ENCODE measurements around the gene F2RL2. TPM values are rescaled to one million over a fixed set of nuclear protein-coding genes. Genes with fewer than 3 reads are reported as not detected.

The F2RL2 gene
- total RNA-seq, 1 donor from 2014 or later, result 4.3 TPM

GRCh38 chr5:76649140-76649539 lies 25.9 kb upstream of the F2RL2 start:
- H3F3A ChIP-seq (ENCODE audit: low read depth), result no peaks in the 10 kb centered on the region
- Mint-ChIP-seq H3K36me3 (peaks cover 17% of the 10 kb centered on the region), H3K27ac (no peak overlapping the region), H3K9me3 (peaks cover 11% of the 10 kb centered on the region), H3K27me3 (ENCODE audit: insufficient read depth, low read depth) (no peaks in the 10 kb centered on the region), H3K4me1 (no peaks in the 10 kb centered on the region), H3K4me3 (no peak overlapping the region)
- H4K20me1 ChIP-seq (ENCODE audit: low read depth), result no peaks in the 10 kb centered on the region
- H3K4me2 ChIP-seq, result no peak overlapping the region
- no peaks in the 10 kb centered on the region for H3K4me1 ChIP-seq
- H3K9ac ChIP-seq, result no peak overlapping the region
- H2AFZ ChIP-seq (replicated peaks), result no peak overlapping the region
- no peak for TF ChIP-seq CTCF (IDR thresholded peaks at IDR 0.05)
- TF ChIP-seq EZH2phosphoT487 (IDR thresholded peaks at IDR 0.05), result no peak
- TF ChIP-seq EZH2 (IDR thresholded peaks at IDR 0.05), result no peak
- H3K4me3 ChIP-seq, result no peak overlapping the region
- H3K27ac ChIP-seq, result no peak overlapping the region
- H3K9me3 ChIP-seq (ENCODE audit: low read depth), result no peaks in the 10 kb centered on the region
- H3K36me3 ChIP-seq, result no peaks in the 10 kb centered on the region
- no peaks in the 10 kb centered on the region for H3K27me3 ChIP-seq
- H3K79me2 ChIP-seq (ENCODE audit: low read depth), result no peaks in the 10 kb centered on the region
- DNase-seq (ENCODE audit: low spot score), result no peak

DNA sequence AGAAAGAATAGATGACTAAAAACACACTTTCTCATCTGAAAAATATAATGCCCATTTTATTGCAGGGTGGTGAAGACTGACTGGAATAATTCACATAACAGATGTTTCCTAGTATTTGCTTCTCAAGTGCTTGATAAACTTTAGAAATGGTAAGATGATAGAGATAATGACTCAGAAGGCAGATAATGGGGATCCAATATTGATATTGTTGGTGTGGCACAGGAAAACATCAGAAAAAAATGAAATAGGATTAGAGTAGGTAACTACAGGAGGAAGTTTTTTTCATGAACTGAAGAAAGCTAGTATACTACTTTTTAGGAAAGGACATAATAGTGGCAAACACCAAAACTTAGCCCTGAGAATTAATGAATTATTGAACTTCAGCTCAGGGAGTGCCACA lies 20.2 kb upstream of the F2RL2 start:
- DNase-seq (ENCODE audit: low spot score), result no peak
- no peaks in the 10 kb centered on the region for H3F3A ChIP-seq (ENCODE audit: low read depth)
- no peaks in the 10 kb centered on the region for H3K4me1 ChIP-seq
- Mint-ChIP-seq H3K9me3 (peaks cover 2% of the 10 kb centered on the region), H3K4me3 (no peak overlapping the region), H3K27ac (no peak overlapping the region), H3K4me1 (peaks cover 2% of the 10 kb centered on the region), H3K36me3 (peaks cover 12% of the 10 kb centered on the region), H3K27me3 (ENCODE audit: insufficient read depth, low read depth) (peaks cover 2% of the 10 kb centered on the region)
- TF ChIP-seq EZH2 (IDR thresholded peaks at IDR 0.05), result no peak
- no peak for TF ChIP-seq CTCF (IDR thresholded peaks at IDR 0.05)
- no peak for TF ChIP-seq EZH2phosphoT487 (IDR thresholded peaks at IDR 0.05)
- H3K4me3 ChIP-seq, result no peak overlapping the region
- H2AFZ ChIP-seq (replicated peaks), result no peak overlapping the region
- no peaks in the 10 kb centered on the region for H3K27me3 ChIP-seq
- H4K20me1 ChIP-seq (ENCODE audit: low read depth), result no peaks in the 10 kb centered on the region
- no peak overlapping the region for H3K4me2 ChIP-seq
- no peaks in the 10 kb centered on the region for H3K9me3 ChIP-seq (ENCODE audit: low read depth)
- H3K27ac ChIP-seq, result no peak overlapping the region
- H3K79me2 ChIP-seq (ENCODE audit: low read depth), result no peaks in the 10 kb centered on the region
- peak overlapping the region; percentile 25 for H3K9ac ChIP-seq
- no peaks in the 10 kb centered on the region for H3K36me3 ChIP-seq

DNA sequence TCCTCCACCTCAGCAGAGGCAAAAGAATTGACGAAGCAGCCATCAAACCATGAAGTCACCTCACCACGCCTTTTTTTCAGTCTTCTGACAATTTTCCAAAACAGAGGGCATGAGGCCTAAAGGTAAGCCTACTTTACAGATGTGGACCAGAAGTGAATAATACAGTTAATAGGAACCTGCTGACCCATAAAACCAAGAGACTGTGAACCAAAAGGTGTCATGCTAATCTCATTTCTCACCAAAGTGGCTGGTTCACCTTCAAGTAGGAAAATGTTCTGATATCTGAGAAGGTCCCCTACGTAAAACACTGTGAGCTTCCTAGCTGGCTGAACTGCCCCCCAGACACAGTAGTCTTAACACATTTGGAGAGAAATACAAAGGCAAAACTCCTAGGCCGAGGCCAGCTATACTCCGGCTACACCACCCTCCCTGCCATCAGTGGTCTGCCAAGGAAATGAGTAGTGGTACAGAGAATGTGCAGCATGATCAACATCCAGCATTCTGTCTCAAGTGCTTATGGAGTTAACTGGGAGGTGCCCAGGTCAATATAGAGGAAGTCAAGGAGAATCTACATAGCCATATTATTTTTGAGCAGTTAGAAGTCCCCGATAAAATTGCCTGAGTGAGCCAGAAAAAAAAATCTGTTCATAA lies 19.3 kb upstream of the F2RL2 start:
- no peaks in the 10 kb centered on the region for H3K79me2 ChIP-seq (ENCODE audit: low read depth)
- H3K27me3 Mint-ChIP-seq (ENCODE audit: insufficient read depth, low read depth), result peaks cover 2% of the 10 kb centered on the region
- no peaks in the 10 kb centered on the region for H3K9me3 Mint-ChIP-seq
- no peaks in the 10 kb centered on the region for H3K4me1 ChIP-seq
- no peak overlapping the region for H3K27ac ChIP-seq
- no peaks in the 10 kb centered on the region for H3K27me3 ChIP-seq
- H3K36me3 ChIP-seq, result no peaks in the 10 kb centered on the region
- H3K4me1 Mint-ChIP-seq, result peaks cover 2% of the 10 kb centered on the region
- no peak overlapping the region for H3K9ac ChIP-seq
- no peak overlapping the region for H2AFZ ChIP-seq (replicated peaks)
- no peaks in the 10 kb centered on the region for H3K9me3 ChIP-seq (ENCODE audit: low read depth)
- no peaks in the 10 kb centered on the region for H3F3A ChIP-seq (ENCODE audit: low read depth)
- no peak overlapping the region for H3K4me3 Mint-ChIP-seq
- no peak overlapping the region for H3K27ac Mint-ChIP-seq
- no peak overlapping the region for H3K4me2 ChIP-seq
- DNase-seq (ENCODE audit: low spot score), result no peak
- H3K36me3 Mint-ChIP-seq, result peaks cover 4% of the 10 kb centered on the region
- no peaks in the 10 kb centered on the region for H4K20me1 ChIP-seq (ENCODE audit: low read depth)
- TF ChIP-seq EZH2phosphoT487 (IDR thresholded peaks at IDR 0.05) (no peak), EZH2 (IDR thresholded peaks at IDR 0.05) (no peak), CTCF (IDR thresholded peaks at IDR 0.05) (no peak)
- no peak overlapping the region for H3K4me3 ChIP-seq

Measured in neural progenitor cell (in vitro differentiated cells).